Tibial artery (tissue), 4 donors: ENCODE data around the gene GMNN.
"Not testable (repeated sequence)": the region's sequence is repeated elsewhere in the genome, so short reads cannot be mapped to it uniquely, and the experiment has no call there.

Source experiments
- DNase-seq, 2 donors: peaks; one replicate each; pipeline ENCODE4 v3.0.0-alpha.2; 2019
- H3K27ac ChIP-seq, 2 donors: fragments of 200-600 bp; sonication (generic) in 1 of 2; 1 replicate in 1 of 2; 2 replicates in 1 of 2; pipeline ENCODE4 v1.5.1; 2018 to 2019; ENCODE audit warnings: mild to moderate bottlenecking in 1 of 2
- H3K27me3 ChIP-seq, 2 donors: fragments of 200-600 bp; sonication (generic) in 1 of 2; one replicate each; pipeline versions ENCODE4 v1.5.1 to v1.6.0; 2016 to 2019
- H3K36me3 ChIP-seq, 3 donors: fragments of 200-600 bp; sonication (generic) in 2 of 3; one replicate each; pipeline ENCODE4 v1.5.1; 2016 to 2019; ENCODE audit warnings: mild to moderate bottlenecking in 2 of 3
- H3K4me1 ChIP-seq, 4 donors: fragments of 200-600 bp; sonication (generic) in 2 of 4; 1 replicate in 3 of 4; 2 replicates in 1 of 4; pipeline ENCODE4 v1.5.1; 2016 to 2019
- H3K4me3 ChIP-seq, 2 donors: fragments of 200-600 bp; sonication (generic) in 1 of 2; 1 replicate in 1 of 2; 2 replicates in 1 of 2; pipeline ENCODE4 v1.5.1; 2018 to 2019; ENCODE audit warnings: mild to moderate bottlenecking in 2 of 2
- H3K9me3 ChIP-seq, 3 donors: fragments of 200-600 bp; sonication (generic) in 1 of 3; one replicate each; pipeline ENCODE4 v1.5.1; 2016 to 2019
- CTCF ChIP-seq, 2 experiments: fragments of 200-600 bp in 1 of 2; fragments of 450-650 bp in 1 of 2; IDR thresholded peaks; one replicate each; pipeline ENCODE4 v1.5.1; 2017 to 2019; ENCODE audit warnings: antibody characterized with exemption in 2 of 2, mild to moderate bottlenecking in 1 of 2, moderate library complexity in 1 of 2
- intact Hi-C: fragments of 100-400 bp; cut with DNase I; formaldehyde crosslinking; loops from one replicate; pipeline ENCODE4 v1.15.0; 2023; ENCODE audit warnings: low total_unique reads

Gene GMNN

DNA sequence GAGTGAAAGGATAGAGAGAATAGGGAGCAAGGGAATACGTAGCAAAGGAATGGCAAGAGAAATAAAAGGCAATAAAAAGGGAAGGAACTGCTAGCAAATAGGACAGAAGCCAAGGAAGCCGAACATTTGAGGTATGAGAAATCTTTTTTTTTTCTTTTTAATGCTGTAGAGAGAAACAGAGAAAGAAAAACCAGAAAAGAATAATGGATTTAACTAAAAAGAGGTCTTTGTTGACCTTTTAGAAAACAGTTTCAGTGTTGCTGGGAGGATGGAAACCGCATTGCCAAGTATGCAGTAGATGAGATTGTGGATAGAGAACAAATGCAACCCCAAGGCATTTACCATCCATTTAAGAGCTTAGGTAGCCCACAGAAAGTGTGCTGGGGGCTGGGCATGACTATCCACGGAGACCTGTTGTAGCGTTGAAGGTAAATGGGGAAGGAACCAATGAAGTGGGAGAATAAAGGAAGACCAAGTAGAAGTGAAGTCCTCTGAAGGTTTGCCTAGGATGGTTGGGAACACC, 32.5 kb upstream of the GMNN start:
- no peak for TF ChIP-seq CTCF (IDR thresholded peaks at IDR 0.05)
- Histone ChIP-seq H3K27ac (no peak overlapping the region), H3K4me3 (no peak overlapping the region), H3K27me3 (no peaks in the 10 kb centered on the region), H3K36me3 (no peaks in the 10 kb centered on the region), H3K4me1 (no peaks in the 10 kb centered on the region), H3K9me3 (no peaks in the 10 kb centered on the region)
- DNase-seq = no peak
- intact Hi-C loops = no loop called here

DNA sequence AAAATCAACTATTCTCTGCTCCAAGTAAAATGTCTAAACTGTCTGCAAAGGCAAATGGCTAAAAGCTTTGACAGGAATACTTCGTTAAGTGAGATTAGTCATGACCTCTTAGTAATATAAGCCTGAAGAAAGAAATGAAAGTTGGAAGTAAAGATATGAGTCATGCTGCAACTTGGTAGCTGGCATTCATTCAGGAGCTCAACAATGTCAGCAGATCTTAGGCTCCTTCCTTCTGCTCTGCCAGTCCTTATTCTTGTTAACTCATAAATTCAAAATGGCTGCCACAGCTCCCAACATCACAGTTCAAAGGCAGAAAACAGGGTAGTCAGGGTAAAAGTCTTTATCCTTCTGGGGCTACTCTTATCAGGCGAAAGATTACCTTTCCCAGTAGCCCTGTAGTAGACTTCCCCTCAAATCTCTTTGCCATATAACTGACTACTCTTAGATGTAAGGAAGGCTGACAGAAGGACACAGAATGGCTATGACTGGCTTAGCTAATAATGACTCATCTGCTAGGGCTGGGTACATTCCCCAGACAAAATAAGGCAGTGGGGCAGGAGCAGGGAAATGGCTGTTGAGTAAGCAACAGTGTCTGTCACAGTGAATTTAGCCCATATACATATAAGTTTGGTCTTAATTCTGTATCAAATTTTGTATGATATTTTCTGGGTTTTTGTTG, 31.3 kb upstream of the GMNN start:
- TF ChIP-seq CTCF (IDR thresholded peaks at IDR 0.05) = no peak
- no peaks in the 10 kb centered on the region for H3K9me3 ChIP-seq
- H3K36me3 ChIP-seq = no peaks in the 10 kb centered on the region
- no peak for DNase-seq
- no peaks in the 10 kb centered on the region for H3K27me3 ChIP-seq
- intact Hi-C loops = no loop called here
- H3K4me3 ChIP-seq = no peak overlapping the region
- H3K4me1 ChIP-seq = no peaks in the 10 kb centered on the region
- H3K27ac ChIP-seq = peak overlapping the region; percentile 41 to 48

DNA sequence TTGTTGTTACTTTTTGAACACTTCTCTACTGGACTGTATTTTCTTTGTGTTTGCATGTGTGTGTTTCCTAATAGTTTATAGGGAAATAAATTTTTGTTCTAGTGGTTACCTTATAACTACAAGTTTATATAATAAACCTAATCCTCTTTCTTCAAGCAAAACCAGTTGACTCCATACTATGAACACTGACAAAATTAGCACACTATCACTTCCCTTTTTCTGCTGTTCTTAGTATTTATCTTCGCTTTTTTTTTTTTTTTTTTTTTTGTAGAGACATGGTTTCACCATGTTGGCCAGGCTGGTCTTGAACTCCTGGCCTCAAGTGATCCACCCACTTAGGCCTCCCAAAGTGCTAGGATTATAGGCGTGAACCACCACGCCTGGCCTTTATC, 30.8 kb upstream of the GMNN start:
- Histone ChIP-seq H3K36me3 (no peaks in the 10 kb centered on the region), H3K27me3 (no peaks in the 10 kb centered on the region), H3K4me1 (no peaks in the 10 kb centered on the region), H3K27ac (peak overlapping the region; percentile 41 to 48), H3K9me3 (no peaks in the 10 kb centered on the region), H3K4me3 (no peak overlapping the region)
- no peak for DNase-seq
- intact Hi-C loops = no loop called here
- TF ChIP-seq CTCF (IDR thresholded peaks at IDR 0.05) = no peak

- H3K4me3 ChIP-seq = no peak overlapping the region
- no peaks in the 10 kb centered on the region for H3K36me3 ChIP-seq
- no peaks in the 10 kb centered on the region for H3K4me1 ChIP-seq
- TF ChIP-seq CTCF (IDR thresholded peaks at IDR 0.05) = no peak
- DNase-seq = no peak
- no peaks in the 10 kb centered on the region for H3K9me3 ChIP-seq
- no peaks in the 10 kb centered on the region for H3K27me3 ChIP-seq
- intact Hi-C loops = no loop called here
- H3K27ac ChIP-seq = no peak overlapping the region
Observed at GRCh38 chr6:24744911-24745310, 29.8 kb upstream of the GMNN start.

DNA sequence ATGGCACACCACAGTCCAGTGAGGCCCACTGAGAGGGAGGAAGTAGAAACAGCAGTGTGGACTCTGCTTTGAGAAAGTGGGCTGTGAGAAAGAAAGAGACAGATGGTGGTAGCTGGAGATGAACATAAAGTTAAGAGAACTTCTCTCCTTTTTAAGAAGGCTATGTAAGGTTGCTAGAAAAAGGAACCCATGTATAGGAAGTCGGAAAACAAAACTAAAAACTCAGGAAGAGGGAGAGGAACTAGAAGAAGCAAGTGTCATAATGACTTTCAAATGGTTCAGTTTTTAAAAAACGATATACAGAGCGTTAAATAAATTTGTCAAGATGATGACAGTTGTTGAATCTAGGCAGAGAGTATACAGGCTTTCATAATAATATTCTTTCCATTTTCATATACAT, 25.4 kb upstream of the GMNN start:
- H3K4me1 ChIP-seq = no peaks in the 10 kb centered on the region
- no peak overlapping the region for H3K4me3 ChIP-seq
- no peaks in the 10 kb centered on the region for H3K27me3 ChIP-seq
- H3K27ac ChIP-seq = no peak overlapping the region
- no peak for TF ChIP-seq CTCF (IDR thresholded peaks at IDR 0.05)
- intact Hi-C loops = no loop called here
- no peak for DNase-seq
- H3K9me3 ChIP-seq = no peaks in the 10 kb centered on the region
- H3K36me3 ChIP-seq = no peaks in the 10 kb centered on the region

DNA sequence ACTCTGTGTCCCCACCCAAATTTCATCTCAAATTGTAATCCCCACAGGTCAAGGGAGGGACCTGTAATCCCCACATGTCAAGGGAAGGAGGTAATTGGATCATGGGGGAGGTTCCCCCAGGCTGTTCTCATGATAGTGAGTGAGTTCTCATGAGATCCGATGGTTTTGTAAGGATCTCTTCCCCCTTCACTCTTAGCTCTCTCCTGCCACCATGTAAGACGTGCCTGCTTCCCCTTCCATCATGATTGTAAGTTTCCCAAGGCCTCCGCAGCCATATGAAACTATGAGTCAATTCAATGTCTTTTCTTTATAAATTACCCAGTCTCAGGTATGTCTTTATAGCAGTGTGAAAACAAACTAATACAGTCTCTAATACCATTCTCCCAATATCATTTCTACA, 23.9 kb upstream of the GMNN start:
- H3K27me3 ChIP-seq, H3K27ac ChIP-seq, H3K4me3 ChIP-seq, H3K36me3 ChIP-seq, H3K9me3 ChIP-seq, DNase-seq, intact Hi-C loops, H3K4me1 ChIP-seq: not testable (repeated sequence)
